ENCODE data around the gene ARGLU1.

The ARGLU1 gene

DNA sequence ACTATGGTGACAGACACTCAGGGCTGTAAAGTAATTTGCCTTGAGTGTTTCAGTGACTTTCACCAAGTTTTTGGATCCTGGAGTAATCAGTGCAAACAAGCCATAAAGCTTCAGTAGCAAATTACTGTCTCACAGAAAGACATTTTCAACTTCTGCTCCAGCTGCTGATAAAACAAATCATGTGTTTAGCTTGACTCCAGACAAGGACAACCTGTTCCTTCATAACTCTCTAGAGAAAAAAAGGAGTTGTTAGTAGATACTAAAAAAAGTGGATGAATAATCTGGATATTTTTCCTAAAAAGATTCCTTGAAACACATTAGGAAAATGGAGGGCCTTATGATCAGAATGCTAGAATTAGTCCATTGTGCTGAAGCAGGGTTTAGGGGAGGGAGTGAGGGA is 9.4 kb downstream of the ARGLU1 start:
- no peaks in the 10 kb centered on the region for H3K36me3 ChIP-seq (ENCODE audit: control insufficient read depth, insufficient read depth, low read length)

DNA sequence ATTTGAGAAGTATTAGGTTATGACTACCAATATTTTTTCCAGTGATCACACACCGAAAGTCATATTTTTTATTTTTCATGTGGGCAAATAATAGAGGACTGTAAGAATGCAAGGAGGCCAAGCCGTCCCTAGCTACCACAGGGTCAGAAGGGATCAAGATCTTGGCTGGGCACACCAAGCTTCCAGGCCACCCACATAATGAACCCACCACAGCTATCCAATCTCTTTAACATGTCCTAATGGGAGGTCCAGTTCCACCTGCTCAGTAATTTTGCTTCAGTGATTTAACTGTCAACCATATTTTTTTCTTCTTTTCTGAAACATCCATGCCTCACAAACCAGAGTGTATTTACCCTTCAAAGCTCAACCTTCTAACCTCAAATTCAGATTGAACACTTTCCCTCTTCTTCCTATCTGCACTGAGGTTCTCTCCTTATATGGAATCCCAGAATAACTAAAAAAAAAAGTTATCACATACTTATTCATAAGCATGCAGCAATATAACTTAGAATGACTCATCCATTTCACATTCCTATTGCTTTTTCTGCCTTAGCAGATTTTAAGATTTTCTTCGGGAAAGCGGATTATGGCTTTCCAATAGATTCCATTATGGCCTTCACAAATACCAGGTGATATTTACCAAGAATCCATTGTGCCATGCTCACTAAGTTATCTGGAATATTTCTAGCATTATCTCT is 12.2 kb downstream of the ARGLU1 start:
- no peaks in the 10 kb centered on the region for H3K36me3 ChIP-seq (ENCODE audit: control insufficient read depth, insufficient read depth, low read length)
- no peak overlapping the region for H3K9ac ChIP-seq (ENCODE audit: low read length)
- no peaks in the 10 kb centered on the region for H3K27me3 ChIP-seq (ENCODE audit: control insufficient read depth, insufficient read depth, low read length)
- H3K9me3 ChIP-seq (ENCODE audit: control insufficient read depth, low read length), result no peaks in the 10 kb centered on the region
- no peak overlapping the region for H3K4me3 ChIP-seq (ENCODE audit: low read length)
- H3K4me1 ChIP-seq (ENCODE audit: control insufficient read depth, insufficient read depth, low read length), result no peaks in the 10 kb centered on the region

More for the DNA sequence above, 9.4 kb downstream of the ARGLU1 start:
- Histone ChIP-seq H3K4me1 (ENCODE audit: control insufficient read depth, insufficient read depth, low read length) (peaks cover 10% of the 10 kb centered on the region), H3K4me3 (ENCODE audit: low read length) (no peak overlapping the region), H3K9me3 (ENCODE audit: control insufficient read depth, low read length) (no peaks in the 10 kb centered on the region), H3K9ac (ENCODE audit: low read length) (no peak overlapping the region), H3K27me3 (ENCODE audit: control insufficient read depth, insufficient read depth, low read length) (no peaks in the 10 kb centered on the region)

DNA sequence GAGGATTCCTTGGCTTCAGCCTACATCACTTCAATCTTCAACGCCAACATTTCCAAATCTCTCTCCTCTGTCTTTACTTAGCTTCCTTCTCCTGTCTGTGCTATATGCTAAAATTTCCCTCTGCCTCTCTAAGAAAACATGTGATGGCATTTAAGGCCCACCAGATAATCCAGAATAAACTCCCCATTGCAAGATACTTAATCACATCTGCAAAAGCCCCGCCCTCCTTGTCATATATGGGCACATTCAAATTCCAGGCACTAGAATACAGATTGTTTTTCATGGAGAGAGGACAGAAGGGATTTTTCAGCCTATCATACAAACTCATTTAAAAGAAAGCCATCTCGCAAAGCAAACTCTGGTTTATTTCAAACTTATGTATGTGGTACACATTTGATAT is 16.2 kb downstream of the ARGLU1 start:
- H3K4me1 ChIP-seq (ENCODE audit: control insufficient read depth, insufficient read depth, low read length), result no peaks in the 10 kb centered on the region
- H3K27me3 ChIP-seq (ENCODE audit: control insufficient read depth, insufficient read depth, low read length), result no peaks in the 10 kb centered on the region
- H3K4me3 ChIP-seq (ENCODE audit: low read length), result no peak overlapping the region
- no peaks in the 10 kb centered on the region for H3K9me3 ChIP-seq (ENCODE audit: control insufficient read depth, low read length)
- no peaks in the 10 kb centered on the region for H3K36me3 ChIP-seq (ENCODE audit: control insufficient read depth, insufficient read depth, low read length)
- no peak overlapping the region for H3K9ac ChIP-seq (ENCODE audit: low read length)

DNA sequence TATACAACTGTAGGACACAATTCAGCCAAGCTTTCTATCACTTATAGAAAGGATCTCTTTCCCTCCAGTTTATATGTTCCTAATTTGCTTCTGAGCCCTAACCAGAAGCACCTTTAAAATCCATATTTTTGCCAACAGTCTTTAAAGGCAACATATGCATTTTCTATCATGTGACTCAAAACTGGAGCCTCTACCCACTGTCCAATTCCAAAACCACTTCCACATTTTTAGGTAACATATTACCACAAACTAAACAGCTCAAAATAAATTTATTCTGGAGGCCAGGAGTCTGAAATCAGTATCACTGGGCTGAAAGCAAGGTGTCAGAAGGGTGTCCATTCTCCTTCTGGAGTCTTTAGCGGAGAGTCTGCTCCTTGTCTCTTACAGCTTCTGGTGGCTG is 16.6 kb downstream of the ARGLU1 start:
- Histone ChIP-seq H3K9me3 (ENCODE audit: control insufficient read depth, low read length) (no peaks in the 10 kb centered on the region), H3K4me3 (ENCODE audit: low read length) (no peak overlapping the region), H3K4me1 (ENCODE audit: control insufficient read depth, insufficient read depth, low read length) (no peaks in the 10 kb centered on the region), H3K9ac (ENCODE audit: low read length) (no peak overlapping the region), H3K36me3 (ENCODE audit: control insufficient read depth, insufficient read depth, low read length) (no peaks in the 10 kb centered on the region), H3K27me3 (ENCODE audit: control insufficient read depth, insufficient read depth, low read length) (no peaks in the 10 kb centered on the region)

DNA sequence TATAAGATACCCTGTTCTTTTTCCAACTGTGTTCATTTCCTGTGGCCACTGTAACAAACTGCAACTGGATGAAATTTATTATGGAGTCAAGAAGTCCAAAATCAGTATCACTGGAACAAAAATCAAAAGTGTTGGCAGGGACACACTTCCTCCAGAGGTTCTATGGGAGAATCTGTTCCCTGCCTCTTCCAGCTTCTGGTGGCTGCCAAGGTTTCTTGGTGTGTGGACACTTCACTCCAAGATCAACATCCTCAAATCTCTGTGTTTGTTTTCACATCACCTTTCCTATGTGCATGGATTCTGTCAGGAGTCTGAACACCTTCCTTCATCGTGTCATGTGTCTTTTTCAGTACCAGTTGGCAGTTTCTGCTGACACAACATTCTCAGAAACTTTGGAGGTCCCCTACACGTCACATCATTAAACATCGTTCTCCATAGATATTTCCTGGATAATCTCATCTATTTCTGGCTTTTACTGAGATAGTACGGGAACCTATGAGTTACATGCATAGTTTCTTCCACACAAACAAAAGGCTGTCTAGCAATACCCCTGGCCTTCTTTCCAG is 17.3 kb downstream of the ARGLU1 start:
- Histone ChIP-seq H3K9ac (ENCODE audit: low read length) (no peak overlapping the region), H3K36me3 (ENCODE audit: control insufficient read depth, insufficient read depth, low read length) (no peaks in the 10 kb centered on the region), H3K4me1 (ENCODE audit: control insufficient read depth, insufficient read depth, low read length) (no peaks in the 10 kb centered on the region), H3K4me3 (ENCODE audit: low read length) (no peak overlapping the region), H3K27me3 (ENCODE audit: control insufficient read depth, insufficient read depth, low read length) (no peaks in the 10 kb centered on the region), H3K9me3 (ENCODE audit: control insufficient read depth, low read length) (no peaks in the 10 kb centered on the region)

DNA sequence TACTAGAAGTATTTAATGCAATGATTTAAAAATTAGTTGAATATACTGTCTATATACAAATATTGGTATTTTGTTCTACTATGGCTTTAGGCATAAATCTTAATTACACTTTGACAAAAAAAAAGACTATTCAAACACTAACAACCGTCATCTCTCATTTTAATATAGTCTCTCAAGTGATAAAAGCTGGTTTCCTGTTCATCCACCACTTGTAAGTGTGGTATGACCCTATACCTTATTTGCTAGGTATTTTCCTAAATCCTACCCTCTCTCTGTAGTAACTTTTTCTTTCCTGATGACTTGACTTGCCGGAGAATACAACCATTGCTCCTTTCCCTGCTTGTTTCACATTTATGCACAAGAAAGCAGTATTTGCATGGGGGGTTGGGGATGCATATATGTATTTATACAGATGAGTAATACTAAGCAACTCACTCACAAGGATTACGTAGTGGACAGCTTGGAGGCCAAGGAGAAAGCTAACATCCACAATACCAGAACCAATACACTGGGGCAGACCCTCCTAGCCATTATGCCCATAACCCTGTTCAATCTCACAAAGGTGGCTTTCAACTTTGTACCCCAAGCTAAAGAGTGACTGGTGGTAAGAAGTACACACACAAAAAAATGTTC is 19.8 kb downstream of the ARGLU1 start:
- H3K9me3 ChIP-seq (ENCODE audit: control insufficient read depth, low read length), result no peaks in the 10 kb centered on the region
- no peaks in the 10 kb centered on the region for H3K4me1 ChIP-seq (ENCODE audit: control insufficient read depth, insufficient read depth, low read length)
- H3K36me3 ChIP-seq (ENCODE audit: control insufficient read depth, insufficient read depth, low read length), result no peaks in the 10 kb centered on the region
- H3K4me3 ChIP-seq (ENCODE audit: low read length), result no peak overlapping the region
- no peaks in the 10 kb centered on the region for H3K27me3 ChIP-seq (ENCODE audit: control insufficient read depth, insufficient read depth, low read length)
- H3K9ac ChIP-seq (ENCODE audit: low read length), result no peak overlapping the region

DNA sequence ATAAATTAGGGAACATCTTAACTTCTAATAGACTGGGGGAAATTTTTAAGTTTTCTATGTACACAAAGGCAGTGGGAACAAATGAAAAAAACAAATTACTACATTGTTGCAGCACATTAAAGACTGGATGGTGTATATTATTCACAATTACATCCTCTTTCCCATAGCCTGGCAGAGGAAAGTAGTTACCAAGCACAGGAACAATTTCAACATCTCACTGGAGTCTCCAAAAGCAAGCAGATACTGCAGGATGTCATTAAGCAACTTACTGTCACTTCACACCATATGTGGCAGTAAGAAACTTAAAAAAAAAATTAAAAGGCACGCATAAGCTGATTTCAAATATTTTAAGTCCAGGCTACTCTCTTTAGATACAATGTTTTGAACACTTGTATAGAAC is 26.1 kb downstream of the ARGLU1 start:
- H3K9me3 ChIP-seq (ENCODE audit: control insufficient read depth, low read length), result no peaks in the 10 kb centered on the region
- no peaks in the 10 kb centered on the region for H3K27me3 ChIP-seq (ENCODE audit: control insufficient read depth, insufficient read depth, low read length)
- no peak overlapping the region for H3K4me3 ChIP-seq (ENCODE audit: low read length)
- H3K36me3 ChIP-seq (ENCODE audit: control insufficient read depth, insufficient read depth, low read length), result no peaks in the 10 kb centered on the region
- no peak overlapping the region for H3K9ac ChIP-seq (ENCODE audit: low read length)
- H3K4me1 ChIP-seq (ENCODE audit: control insufficient read depth, insufficient read depth, low read length), result no peaks in the 10 kb centered on the region

DNA sequence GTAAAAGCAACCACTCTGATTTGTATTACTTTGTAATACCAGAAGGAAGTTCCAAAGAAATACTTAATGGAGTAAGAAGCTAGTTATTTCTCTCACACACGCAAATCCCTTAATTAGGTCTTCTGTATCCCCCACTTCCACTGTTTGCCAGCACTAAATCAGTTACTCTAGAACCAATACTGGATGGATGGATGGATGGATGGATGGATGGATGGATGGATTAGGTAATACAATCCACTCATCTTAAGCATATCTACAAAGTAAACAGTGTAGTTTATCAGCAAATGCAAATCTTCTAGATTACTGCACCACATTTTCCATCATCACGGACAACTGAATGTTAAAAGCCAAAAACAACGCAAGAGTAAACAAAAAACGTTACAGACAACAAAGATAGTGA is 27.3 kb downstream of the ARGLU1 start:
- no peak overlapping the region for H3K4me3 ChIP-seq (ENCODE audit: low read length)
- H3K36me3 ChIP-seq (ENCODE audit: control insufficient read depth, insufficient read depth, low read length), result no peaks in the 10 kb centered on the region
- no peaks in the 10 kb centered on the region for H3K9me3 ChIP-seq (ENCODE audit: control insufficient read depth, low read length)
- no peaks in the 10 kb centered on the region for H3K4me1 ChIP-seq (ENCODE audit: control insufficient read depth, insufficient read depth, low read length)
- H3K9ac ChIP-seq (ENCODE audit: low read length), result no peak overlapping the region
- H3K27me3 ChIP-seq (ENCODE audit: control insufficient read depth, insufficient read depth, low read length), result no peaks in the 10 kb centered on the region

DNA sequence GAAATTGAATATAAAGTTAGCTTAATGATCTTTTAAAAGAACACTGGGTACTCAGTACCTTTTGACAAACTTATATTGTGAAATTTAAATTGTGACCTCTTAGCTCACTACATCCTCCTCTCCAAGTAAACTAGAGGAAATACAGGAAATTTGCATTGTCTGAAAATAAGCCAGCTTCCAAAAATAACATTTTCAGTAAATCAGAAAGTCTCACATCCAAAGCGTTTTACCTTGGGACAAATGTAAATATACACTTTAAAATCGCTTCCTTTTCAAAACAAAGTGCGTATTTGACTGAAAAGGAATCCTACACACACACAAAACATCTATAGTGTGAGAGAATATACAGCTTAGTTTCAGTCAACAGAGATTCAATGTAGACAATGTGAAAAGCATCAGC is 30.4 kb downstream of the ARGLU1 start:
- no peaks in the 10 kb centered on the region for H3K27me3 ChIP-seq (ENCODE audit: control insufficient read depth, insufficient read depth, low read length)
- no peaks in the 10 kb centered on the region for H3K9me3 ChIP-seq (ENCODE audit: control insufficient read depth, low read length)
- no peak overlapping the region for H3K9ac ChIP-seq (ENCODE audit: low read length)
- H3K36me3 ChIP-seq (ENCODE audit: control insufficient read depth, insufficient read depth, low read length), result no peaks in the 10 kb centered on the region
- H3K4me3 ChIP-seq (ENCODE audit: low read length), result no peak overlapping the region
- H3K4me1 ChIP-seq (ENCODE audit: control insufficient read depth, insufficient read depth, low read length), result no peaks in the 10 kb centered on the region

DNA sequence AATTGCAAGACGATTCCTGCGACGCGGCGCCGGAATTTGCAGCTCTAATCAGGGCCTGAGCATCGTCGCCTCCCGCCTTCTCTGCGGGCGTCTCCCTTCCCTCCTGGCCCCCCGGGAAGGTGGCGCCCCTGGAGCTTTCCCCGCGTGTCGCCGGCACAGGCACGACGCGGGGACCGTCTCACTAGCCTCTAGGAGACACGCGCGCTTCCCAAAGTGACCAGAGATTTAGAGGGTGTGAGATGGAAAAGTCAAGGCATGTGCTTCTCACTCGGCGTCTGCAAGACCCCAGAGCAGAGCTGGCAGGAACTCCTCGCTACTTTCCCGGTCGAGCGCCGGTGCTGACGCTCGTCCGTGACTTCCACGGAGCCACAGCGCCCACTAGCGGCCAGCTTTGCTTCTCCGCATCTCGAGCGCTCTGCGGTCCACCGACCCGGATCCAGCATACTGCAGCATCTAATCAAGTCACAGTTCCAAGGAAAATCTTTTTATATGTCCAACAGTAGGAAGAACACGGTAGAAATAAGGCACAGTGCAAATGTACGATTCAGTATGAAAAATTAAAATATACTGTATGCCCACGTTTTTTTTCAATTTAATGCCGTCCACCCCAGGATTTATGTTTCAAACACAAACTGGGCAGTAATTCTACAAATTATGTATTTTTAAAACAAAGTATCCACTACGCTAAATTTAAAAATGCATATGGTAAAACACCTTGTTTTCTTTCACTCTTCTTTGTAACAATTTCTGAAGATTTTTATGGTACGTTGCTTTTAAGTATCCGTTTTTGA is 31.5 kb downstream of the ARGLU1 start:
- Histone ChIP-seq H3K9me3 (ENCODE audit: control insufficient read depth, low read length) (no peaks in the 10 kb centered on the region), H3K27me3 (ENCODE audit: control insufficient read depth, insufficient read depth, low read length) (no peaks in the 10 kb centered on the region), H3K4me1 (ENCODE audit: control insufficient read depth, insufficient read depth, low read length) (no peaks in the 10 kb centered on the region), H3K36me3 (ENCODE audit: control insufficient read depth, insufficient read depth, low read length) (no peaks in the 10 kb centered on the region), H3K4me3 (ENCODE audit: low read length) (peak overlapping the region; percentile 90), H3K9ac (ENCODE audit: low read length) (peak overlapping the region; percentile 49)

DNA sequence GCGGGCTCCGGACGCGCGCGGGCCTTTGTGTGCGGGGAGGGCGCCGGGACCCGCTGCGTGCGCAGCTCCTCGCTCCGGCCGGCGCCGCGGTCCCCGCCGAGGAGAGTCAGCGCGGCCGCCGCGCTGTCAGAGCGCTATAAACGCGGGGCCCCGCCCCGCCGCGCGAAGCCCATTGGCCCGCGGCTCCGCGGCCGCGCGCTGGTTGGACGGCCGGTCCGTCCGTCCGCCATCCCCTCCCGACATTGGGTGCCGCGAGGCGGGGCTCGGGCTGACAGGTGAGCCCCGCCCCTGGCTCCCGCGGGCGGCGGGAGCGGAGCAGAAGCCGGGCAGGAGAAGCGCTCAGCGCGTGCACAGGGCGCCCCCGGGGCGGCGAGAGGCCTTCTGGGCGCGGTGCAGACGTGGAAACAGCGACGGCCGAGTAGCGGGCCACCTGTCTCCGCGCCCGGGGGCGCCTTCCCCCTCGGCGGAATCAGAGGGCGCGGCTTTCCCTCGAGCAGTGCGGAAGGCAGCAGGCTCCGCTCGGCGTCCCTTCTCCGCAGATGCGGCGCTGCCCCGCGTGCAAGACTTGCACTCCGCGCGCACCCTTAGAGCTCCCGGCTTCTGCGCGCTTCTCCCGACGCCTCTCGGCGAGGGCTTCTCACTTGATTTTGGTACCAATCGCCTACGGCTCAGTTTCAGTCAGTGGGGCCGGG is 32.2 kb downstream of the ARGLU1 start, which contains the start of gene EFNB2:
TSS of gene EFNB2 (minus strand) at position 111 of the 692 bp plus-strand sequence. CDS start 698 bp downstream, outside the sequence.
- H3K9ac ChIP-seq (ENCODE audit: low read length), result peak within 1 kb of the TSS; percentile 93
- no peaks in the 10 kb centered on the region for H3K9me3 ChIP-seq (ENCODE audit: control insufficient read depth, low read length)
- H3K27me3 ChIP-seq (ENCODE audit: control insufficient read depth, insufficient read depth, low read length), result no peaks in the 10 kb centered on the region
- H3K4me1 ChIP-seq (ENCODE audit: control insufficient read depth, insufficient read depth, low read length), result peaks cover 5% of the 10 kb centered on the region
- peak within 1 kb of the TSS; percentile 90 for H3K4me3 ChIP-seq (ENCODE audit: low read length)
- H3K36me3 ChIP-seq (ENCODE audit: control insufficient read depth, insufficient read depth, low read length), result no peaks in the 10 kb centered on the region

Data from mucosa of stomach (tissue), 1 donor.